Fibroblast of skin of left quadriceps (primary cell): Measurements from ENCODE around the gene RAB3B.
A peak's percentile ranks its signal among the peaks of the same experiment; 100 is the strongest.

Source experiments
- DNase-seq, 2 experiments: peaks; one replicate each; pipeline ENCODE4 v3.0.0-alpha.2; 2013; ENCODE audit warnings: low read depth in 2 of 2

RAB3B gene

GRCh38 chr1:51957618-51958017, 32.9 kb downstream of the RAB3B start:
- DNase-seq: no peak

GRCh38 chr1:51956528-51957509, 33.7 kb downstream of the RAB3B start:
- DNase-seq: no peak

GRCh38 chr1:51955797-51956527, 34.5 kb downstream of the RAB3B start:
- no peak for DNase-seq

GRCh38 chr1:51954783-51955182, 35.7 kb downstream of the RAB3B start:
- DNase-seq: no peak

- DNase-seq: no peak
Observed at GRCh38 chr1:51953079-51953478, 37.4 kb downstream of the RAB3B start.

- DNase-seq: no peak
Observed at GRCh38 chr1:51952638-51953037, 37.9 kb downstream of the RAB3B start.

- DNase-seq: no peak
Observed at GRCh38 chr1:51950701-51951100, 39.8 kb downstream of the RAB3B start.

GRCh38 chr1:51949014-51949702, 41.3 kb downstream of the RAB3B start:
- no peak for DNase-seq

- no peak for DNase-seq
Observed at GRCh38 chr1:51948491-51948915, 42.0 kb downstream of the RAB3B start.

GRCh38 chr1:51946300-51946699, 44.2 kb downstream of the RAB3B start:
- no peak for DNase-seq

- no peak for DNase-seq
Observed at GRCh38 chr1:51945591-51945990, 44.9 kb downstream of the RAB3B start.

- no peak for DNase-seq
Observed at GRCh38 chr1:51942281-51942680, 48.2 kb downstream of the RAB3B start.

GRCh38 chr1:51941528-51941927, 49.0 kb downstream of the RAB3B start:
- no peak for DNase-seq

- DNase-seq: no peak
Observed at GRCh38 chr1:51937112-51937511, 53.4 kb downstream of the RAB3B start.

GRCh38 chr1:51936531-51936930, 54.0 kb downstream of the RAB3B start:
- no peak for DNase-seq

GRCh38 chr1:51933344-51933743, 57.2 kb downstream of the RAB3B start:
- DNase-seq: no peak

GRCh38 chr1:51930329-51930728, 60.2 kb downstream of the RAB3B start:
- DNase-seq: no peak

GRCh38 chr1:51928896-51929295, 61.6 kb downstream of the RAB3B start:
- no peak for DNase-seq

- DNase-seq: peak in 1 of 2 experiments; percentile 36
Observed at GRCh38 chr1:51927029-51927428, 63.5 kb downstream of the RAB3B start.

- DNase-seq: peak in 1 of 2 experiments; percentile 30
Observed at GRCh38 chr1:51926171-51926812, 64.2 kb downstream of the RAB3B start.

- DNase-seq: peak; percentile 54 to 56
Observed at GRCh38 chr1:51924455-51924854, 66.0 kb downstream of the RAB3B start.

GRCh38 chr1:51922040-51922439, 68.5 kb downstream of the RAB3B start:
- no peak for DNase-seq
